GM19397 (cell line): ENCODE measurements around the gene MFAP4.
A peak's percentile ranks its signal among the peaks of the same experiment; 100 is the strongest.

Experiments
- ATAC-seq: cut with Tn5 transposase; IDR thresholded peaks from one replicate; pipeline ENCODE4 v1.9.1; 2021; ENCODE audit warnings: mild to moderate bottlenecking, moderate library complexity; ENCODE audit not compliant: unreplicated experiment

The MFAP4 gene

DNA sequence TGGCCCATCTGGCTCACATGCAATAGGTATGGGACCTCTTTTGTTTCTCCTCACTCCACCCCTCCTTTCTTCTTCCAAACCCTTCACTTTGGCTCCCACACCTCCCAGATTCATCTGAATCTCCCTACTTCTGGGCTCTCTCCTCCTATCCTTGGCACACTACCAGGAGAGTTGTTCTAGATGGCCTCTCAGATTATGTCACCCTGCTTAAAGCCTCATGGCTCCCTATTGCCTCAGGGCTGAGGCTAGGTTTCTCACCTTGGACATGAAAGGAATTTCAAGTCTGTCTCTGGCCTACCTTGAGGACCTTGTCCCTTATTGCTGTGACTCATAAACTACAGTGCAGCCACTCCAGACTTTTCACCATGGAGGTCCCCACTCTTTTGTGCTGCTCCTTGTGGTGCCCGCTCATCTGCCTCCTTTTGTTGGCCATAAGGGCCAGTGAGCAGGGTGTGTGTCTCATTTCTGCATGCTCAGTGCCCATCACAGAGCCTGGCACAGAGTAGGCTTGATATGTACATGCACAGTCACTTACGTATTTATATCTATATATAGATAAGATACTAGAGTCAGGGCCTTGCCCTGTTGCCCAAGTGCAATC, 1.0 kb upstream of the MFAP4 start:
- no peak for ATAC-seq

DNA sequence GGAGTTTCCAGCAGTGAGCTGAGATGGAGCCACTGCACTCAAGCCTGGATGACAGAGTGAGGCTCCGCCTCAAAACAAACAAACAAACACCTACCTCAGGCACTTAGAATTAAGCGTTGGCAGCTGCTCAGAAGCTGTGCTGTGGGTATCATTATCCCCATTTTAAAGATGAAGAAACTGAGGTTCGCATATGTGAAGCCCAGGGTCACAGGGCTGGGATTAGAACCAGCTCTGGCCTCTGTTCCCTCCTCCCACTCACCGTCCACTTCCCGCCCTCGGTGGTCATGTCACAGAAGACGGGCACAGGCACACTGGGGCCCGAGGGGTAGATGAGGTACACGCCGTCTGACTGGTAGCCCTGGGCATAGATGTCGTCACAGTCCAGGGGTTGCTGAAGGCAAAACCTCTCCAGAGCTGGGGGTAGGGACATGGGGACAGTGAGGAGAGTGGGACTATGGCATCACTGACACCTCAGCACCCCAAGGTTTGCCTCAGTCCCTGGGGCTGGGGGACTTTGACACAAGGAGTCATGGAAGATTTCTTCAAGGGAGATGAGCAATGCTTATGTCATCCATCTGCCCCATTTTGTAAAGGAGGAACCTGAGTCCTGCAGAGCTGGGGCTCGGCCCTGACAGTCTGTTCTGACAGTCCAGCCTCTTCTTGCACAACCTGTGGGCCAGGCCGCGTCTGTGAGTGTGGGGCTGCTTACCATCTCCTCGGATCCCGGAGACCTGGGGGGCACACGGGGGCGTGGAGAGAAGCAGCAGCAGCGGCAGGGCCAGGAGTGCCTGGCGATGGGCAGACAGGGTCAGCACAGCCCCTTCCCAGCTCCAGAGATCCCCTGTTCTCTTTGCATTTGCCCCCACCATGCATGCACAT, 700 bp downstream of the MFAP4 start:
- ATAC-seq: no peak

DNA sequence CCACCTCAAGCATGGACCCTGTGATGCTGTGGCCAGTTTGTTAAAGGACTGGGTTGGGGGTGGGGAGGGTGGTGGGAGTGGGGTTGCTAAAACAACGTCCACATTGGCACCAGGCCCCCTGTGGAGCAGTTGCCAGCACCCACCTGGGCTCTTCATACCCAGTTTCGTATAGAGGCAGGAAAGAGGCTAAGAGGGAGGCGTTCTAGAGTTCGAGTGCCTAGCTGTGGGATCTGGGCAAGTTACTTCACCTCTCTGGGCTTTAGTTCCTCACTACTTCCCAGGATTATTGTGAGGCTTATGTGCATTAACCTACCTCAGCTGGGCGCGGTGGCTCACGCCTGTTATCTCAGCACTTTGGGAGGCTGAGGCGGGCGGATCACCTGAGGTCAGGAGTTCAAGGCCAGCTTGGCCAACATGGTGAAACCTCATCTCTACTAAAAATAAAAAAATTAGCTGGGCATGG, 1.4 kb downstream of the MFAP4 start:
- no peak for ATAC-seq

DNA sequence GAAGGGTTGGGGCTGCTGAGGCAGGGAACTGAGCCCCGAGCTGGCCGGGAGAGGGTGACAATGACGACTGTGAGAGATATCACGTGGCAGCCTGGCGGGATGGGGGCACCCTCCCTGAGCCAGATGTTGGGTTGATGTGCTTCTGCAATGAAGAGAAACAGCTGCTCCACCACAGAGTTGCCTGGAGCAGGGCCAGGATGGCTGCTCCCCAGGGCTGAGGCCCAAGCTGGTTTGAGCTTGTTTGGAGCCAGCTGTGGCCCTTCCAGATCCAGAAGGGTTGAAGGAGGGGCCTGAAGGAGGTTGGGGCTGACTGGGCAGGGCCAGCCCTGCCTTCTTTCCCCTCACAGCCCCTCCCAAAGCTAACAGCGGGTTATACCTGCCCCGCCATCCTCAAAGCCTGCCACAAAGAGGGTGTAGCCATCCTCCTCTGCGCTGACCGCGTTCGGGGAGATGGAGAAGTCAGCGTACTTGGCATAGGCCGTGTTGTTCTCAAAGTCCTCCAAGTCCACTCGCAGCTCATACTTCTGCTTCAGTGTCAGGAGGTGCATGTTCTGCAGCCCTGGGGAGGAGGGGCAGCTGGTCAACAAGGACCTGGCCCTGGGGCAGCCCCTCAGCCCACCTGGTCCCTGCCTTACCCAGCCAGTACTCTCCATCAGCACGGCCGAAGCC, 2.1 kb downstream of the MFAP4 start:
- no peak for ATAC-seq

DNA sequence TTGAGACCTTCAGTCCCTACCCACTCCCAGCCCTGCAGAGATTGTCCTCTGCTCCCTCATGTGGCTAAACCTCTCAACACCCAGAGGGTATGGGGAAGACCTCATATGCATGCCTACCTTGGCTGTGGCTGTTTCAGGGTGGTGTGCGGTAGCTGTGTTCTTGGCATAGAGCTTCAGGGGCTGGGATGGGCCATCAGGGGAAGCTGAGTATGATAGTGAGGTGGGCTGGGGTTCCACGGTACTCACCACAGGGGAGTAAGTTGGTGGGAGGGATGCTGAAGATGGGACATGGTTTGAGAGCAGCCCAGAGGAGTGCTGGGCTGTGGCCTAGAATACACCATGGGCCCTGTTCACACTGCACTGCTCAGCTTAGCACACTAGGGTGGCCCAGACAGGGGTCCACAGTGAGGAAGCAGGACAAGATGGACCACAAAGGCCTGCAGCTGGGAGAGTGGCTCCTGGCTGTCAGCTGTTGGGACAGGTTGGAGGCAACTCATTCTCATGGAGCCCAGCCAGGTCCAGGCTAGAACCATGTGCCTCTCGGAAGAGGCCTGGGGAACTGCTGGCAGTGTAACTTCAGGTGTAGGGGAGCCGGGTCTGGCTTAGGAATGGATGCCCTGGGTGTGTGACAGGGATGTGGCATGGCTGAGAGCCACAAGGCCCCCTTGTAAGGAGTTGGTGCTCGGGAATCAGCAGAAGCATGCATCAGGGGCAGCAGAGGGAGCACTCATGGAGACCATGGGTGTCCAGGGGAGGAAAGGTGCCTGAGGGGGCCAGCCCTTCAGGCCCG, 3.1 kb downstream of the MFAP4 start:
- ATAC-seq: no peak

DNA sequence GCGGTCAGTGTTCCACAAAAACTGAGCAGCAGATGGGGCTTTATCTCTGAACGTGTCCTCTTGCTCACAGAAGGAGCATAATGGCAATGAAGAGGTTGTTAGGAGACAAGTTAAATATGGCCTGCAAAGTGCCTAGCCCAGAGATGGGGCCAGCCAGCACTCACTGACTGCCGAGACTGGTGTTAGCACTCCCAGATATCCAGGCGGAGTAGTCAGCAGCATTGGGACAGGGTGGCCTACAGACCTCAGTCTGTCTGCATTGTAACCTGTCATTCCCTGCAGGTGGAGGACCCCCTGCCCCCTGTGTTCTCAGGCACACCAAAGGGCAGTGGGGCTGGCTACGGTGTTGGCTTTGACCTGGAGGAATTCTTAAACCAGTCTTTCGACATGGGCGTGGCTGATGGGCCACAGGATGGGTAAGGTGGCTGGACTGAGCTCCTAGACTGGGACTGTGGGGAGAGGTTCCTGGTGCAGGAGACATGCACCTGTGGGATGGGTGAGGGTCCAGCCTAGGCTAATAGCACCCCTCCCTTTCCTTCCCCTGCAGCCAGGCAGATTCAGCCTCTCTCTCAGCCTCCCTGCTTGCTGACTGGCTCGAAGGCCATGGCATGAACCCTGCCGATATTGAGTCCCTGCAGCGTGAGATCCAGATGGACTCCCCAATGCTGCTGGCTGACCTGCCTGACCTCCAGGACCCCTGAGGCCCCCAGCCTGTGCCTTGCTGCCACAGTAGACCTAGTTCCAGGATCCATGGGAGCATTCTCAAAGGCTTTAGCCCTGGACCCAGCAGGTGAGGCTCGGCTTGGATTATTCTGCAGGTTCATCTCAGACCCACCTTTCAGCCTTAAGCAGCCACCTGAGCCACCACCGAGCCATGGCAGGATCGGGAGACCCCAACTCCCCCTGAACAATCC, 4.2 kb downstream of the MFAP4 start:
- ATAC-seq: no peak

DNA sequence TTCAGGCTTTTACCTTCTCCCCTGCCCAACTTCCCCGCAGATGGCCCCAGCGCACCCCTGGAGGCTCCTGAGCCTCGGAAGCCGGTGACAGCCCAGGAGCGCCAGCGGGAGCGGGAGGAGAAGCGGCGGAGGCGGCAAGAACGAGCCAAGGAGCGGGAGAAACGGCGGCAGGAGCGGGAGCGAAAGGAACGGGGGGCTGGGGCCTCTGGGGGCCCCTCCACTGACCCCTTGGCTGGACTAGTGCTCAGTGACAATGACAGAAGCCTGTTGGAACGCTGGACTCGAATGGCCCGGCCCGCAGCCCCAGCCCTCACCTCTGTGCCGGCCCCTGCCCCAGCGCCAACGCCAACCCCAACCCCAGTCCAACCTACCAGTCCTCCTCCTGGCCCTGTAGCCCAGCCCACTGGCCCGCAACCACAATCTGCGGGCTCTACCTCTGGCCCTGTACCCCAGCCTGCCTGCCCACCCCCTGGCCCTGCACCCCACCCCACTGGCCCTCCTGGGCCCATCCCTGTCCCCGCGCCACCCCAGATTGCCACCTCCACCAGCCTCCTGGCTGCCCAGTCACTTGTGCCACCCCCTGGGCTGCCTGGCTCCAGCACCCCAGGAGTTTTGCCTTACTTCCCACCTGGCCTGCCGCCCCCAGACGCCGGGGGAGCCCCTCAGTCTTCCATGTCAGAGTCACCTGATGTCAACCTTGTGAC, 5.1 kb downstream of the MFAP4 start:
- ATAC-seq: no peak

DNA sequence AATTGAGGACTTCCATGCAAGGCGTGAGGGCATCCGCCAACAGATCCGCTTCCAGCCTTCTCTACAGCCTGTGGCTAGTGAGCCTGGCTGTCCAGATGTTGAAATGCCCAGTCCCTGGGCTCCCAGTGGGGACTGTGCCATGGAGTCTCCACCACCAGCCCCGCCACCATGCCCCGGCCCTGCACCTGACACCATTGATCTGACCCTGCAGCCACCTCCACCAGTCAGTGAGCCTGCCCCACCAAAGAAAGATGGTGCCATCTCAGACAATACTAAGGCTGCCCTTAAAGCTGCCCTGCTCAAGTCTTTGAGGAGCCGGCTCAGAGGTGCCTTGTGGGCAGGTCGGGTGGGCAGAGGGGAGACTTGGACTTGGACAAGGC, 5.6 kb downstream of the MFAP4 start:
- ATAC-seq: no peak

DNA sequence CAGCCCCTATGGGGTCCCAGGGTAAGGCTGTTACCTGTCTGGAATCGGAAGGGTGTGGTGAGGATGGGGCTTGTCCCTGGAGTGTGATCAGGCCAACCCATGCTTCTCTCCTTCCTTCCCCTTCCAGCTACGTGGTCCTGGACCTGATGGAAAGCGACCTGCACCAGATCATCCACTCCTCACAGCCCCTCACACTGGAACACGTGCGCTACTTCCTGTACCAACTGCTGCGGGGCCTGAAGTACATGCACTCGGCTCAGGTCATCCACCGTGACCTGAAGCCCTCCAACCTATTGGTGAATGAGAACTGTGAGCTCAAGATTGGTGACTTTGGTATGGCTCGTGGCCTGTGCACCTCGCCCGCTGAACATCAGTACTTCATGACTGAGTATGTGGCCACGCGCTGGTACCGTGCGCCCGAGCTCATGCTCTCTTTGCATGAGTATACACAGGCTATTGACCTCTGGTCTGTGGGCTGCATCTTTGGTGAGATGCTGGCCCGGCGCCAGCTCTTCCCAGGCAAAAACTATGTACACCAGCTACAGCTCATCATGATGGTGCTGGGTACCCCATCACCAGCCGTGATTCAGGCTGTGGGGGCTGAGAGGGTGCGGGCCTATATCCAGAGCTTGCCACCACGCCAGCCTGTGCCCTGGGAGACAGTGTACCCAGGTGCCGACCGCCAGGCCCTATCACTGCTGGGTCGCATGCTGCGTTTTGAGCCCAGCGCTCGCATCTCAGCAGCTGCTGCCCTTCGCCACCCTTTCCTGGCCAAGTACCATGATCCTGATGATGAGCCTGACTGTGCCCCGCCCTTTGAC, 6.3 kb downstream of the MFAP4 start:
- ATAC-seq: no peak

DNA sequence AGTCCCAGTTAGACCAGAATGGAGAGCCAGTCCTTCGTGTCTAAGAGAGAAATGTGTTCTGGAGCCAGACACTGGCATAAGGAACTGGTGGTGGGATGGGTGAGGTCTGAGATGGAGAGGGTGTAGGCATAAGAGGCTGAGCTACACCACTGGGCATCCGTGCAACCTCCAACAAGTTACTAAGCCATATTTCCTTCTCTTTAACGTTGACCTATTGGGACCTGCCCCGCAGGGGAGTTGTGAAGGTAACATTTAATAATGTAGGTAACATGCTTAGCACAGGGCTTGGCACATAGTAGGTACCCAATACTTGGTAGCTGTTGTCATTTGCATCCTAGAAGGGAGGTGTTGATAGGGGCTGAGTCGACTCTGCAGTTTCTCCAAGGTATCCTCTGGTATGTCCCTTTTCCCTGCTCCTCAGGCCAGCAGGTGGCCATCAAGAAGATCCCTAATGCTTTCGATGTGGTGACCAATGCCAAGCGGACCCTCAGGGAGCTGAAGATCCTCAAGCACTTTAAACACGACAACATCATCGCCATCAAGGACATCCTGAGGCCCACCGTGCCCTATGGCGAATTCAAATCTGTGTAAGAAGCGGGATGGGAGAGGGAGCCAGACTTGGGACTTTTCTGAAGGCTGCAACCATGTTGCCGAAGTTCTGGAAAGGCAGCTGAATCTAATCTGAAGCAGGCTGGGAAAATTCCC, 7.5 kb downstream of the MFAP4 start:
- ATAC-seq: no peak

DNA sequence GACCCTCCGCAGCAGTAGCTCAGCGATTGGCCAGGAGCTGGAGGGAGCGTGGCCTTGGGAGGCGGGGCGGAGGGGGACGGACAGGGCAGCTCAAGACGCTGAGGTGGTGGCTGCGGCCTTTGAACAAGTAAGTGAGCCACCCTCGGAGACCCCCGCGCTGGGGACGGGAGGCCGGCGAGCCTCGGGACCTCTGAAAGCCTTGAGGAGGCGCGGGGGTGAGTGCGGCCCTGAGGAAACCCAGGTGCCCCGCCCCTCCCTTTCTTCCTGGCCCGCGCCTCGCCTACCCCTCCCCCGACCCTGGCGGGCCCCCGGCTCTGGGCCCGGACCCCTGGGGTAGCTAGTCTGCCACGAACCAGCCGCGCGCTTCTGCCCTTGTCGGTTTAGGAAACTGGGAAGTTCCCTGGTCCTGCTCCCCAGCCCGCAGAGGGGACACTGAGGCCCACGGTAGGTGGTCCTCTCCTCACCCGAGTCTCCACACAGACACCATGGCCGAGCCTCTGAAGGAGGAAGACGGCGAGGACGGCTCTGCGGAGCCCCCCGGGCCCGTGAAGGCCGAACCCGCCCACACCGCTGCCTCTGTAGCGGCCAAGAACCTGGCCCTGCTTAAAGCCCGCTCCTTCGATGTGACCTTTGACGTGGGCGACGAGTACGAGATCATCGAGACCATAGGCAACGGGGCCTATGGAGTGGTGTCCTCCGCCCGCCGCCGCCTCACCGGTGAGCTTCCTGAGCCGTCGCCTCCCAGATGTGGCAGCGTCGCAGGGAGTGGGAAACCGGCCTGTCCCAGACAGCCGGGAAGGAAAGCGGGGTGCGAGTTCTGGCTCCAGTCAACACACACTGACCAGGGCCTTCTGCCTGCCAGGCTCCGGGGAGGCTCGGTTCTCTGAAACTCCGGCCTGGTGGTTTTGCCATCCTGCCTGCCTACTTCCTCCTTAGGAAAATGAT, 8.3 kb downstream of the MFAP4 start, which contains the start of gene MAPK7:
TSS of gene MAPK7 (plus strand) at position 83 of the 945 bp plus-strand sequence. CDS start at position 486, 403 bp downstream.
- peak; percentile 11 for ATAC-seq

DNA sequence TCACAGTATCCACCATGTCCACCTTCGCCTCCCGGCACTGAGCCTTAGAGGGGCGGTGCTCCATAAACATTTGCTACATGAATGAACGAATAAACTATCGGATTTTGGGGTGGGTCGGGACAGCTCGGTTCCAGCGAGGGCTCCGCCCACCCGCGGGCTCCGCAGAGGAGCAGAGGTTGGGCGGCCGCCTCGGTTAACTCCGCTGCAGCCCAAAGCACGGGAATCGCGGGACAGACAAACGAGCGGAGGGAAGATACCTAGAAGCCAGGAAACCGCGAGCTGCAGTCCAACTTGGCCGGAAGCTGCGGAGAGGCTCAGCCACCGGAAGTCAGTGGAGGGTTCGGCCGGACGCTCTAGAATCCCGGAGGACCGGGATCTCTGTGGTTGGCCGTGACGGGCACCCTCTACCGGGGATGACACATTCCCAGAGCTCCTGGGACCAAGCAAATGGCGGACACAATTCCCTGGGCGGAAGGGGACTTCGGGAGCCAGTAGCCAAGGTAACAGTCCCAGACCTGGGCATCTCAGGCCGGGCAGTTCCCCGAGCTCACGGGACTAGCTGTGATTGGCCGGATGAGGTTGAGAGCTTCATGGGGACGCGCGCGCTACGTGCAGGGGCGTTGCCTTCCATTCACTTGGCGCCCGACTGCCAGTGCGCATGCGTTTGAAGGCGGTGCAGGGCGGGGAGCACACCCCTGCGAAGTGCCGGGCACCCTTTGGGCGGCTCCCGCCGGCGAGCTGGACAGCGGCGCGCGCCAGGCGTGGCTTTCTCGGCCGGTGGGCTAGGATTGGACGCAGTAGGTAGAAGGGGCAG, 9.2 kb downstream of the MFAP4 start:
- peak; percentile 93 for ATAC-seq

DNA sequence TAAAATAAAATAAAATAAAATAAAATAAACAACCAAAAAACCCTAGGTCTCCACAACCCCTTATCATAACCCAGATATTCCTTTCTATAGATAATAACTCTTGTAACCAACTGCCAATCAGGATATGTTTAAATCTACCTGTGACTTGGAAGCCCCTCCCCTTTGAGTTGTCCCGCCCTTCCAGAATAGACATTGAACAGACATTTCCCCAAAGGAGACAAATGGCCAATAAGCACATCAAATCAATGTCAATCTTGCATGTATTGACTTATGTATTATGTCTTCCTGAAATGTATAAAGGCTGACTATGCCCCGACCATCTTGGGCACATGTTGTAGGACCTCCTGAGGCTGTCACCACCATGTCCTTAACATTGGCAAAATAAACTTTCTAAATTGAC, 10.2 kb downstream of the MFAP4 start:
- ATAC-seq: no peak

DNA sequence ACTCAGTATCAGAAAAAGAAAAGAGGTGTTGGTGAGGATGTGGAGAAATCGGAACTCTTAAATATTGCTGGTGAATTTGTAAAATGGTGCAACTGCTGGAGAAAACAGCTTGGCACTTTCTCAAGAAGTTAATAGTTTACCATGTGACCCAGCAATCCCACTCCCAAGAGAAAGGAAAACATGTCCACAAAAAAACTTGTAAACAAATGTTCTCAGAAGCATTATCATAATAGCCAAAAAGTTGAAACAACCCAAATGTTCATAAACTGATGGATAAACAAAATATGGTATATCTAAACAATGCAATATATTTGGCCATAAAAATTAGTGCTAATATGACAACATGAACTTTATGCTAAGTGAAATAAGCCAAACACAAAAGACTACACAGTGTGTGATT, 11.3 kb downstream of the MFAP4 start:
- no peak for ATAC-seq

DNA sequence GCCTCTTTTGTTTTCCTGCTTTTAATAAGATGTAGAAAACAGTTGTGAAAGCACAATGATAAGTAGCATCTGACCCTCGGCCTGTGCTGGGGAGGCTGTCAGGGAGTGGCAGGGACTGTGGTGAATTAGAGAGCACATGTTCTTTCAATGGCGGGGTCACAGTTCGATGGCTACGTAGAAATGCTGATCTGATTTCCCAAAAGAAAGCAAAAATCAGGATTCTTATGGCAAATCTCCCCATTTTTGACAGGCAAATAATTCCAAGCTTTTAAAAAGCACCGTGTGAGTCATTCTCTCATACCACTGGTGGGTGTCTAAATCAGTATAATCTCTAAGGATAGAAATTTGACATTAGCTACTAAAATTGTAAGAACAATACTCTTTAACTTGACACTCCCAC, 12.9 kb downstream of the MFAP4 start:
- no peak for ATAC-seq
